Measurements from ENCODE around the gene SUCLG1. TPM values are rescaled to one million over a fixed set of nuclear protein-coding genes. Genes with fewer than 3 reads are reported as not detected.
"Not testable (repeated sequence)": the region's sequence is repeated elsewhere in the genome, so short reads cannot be mapped to it uniquely, and the experiment has no call there.

The SUCLG1 gene
- total RNA-seq, 2 donors from 2014 or later: 43.4 to 80.0 TPM

GRCh38 chr2:84481702-84482101, 22.6 kb upstream of the SUCLG1 start:
- H3K36me3 Mint-ChIP-seq (ENCODE audit: low read depth): no peaks in the 10 kb centered on the region
- peak overlapping the region; percentile 53 for H3K27ac Mint-ChIP-seq
- ATAC-seq (replicated peaks): peak; percentile 68
- peaks cover under 1% of the 10 kb centered on the region for H3K9me3 Mint-ChIP-seq
- H3K27me3 Mint-ChIP-seq: no peaks in the 10 kb centered on the region
- H3K4me1 Mint-ChIP-seq: peaks cover 12% of the 10 kb centered on the region
- H3K4me3 Mint-ChIP-seq: no peak overlapping the region

- no peak overlapping the region for H3K4me3 Mint-ChIP-seq
- H3K4me1 Mint-ChIP-seq: peaks cover 12% of the 10 kb centered on the region
- peaks cover 5% of the 10 kb centered on the region for H3K9me3 Mint-ChIP-seq
- H3K36me3 Mint-ChIP-seq (ENCODE audit: low read depth): no peaks in the 10 kb centered on the region
- peaks cover 3% of the 10 kb centered on the region for H3K27me3 Mint-ChIP-seq
- ATAC-seq (replicated peaks): no peak
- no peak overlapping the region for H3K27ac Mint-ChIP-seq
Measured at GRCh38 chr2:84478867-84479266, 19.8 kb upstream of the SUCLG1 start.

GRCh38 chr2:84477886-84478285, 18.8 kb upstream of the SUCLG1 start:
- Mint-ChIP-seq H3K9me3 (peaks cover 5% of the 10 kb centered on the region), H3K36me3 (ENCODE audit: low read depth) (no peaks in the 10 kb centered on the region), H3K27me3 (peaks cover 3% of the 10 kb centered on the region), H3K27ac (no peak overlapping the region), H3K4me3 (no peak overlapping the region), H3K4me1 (peaks cover 12% of the 10 kb centered on the region)
- no peak for ATAC-seq (replicated peaks)

- Mint-ChIP-seq H3K9me3 (peaks cover 5% of the 10 kb centered on the region), H3K27ac (no peak overlapping the region), H3K36me3 (ENCODE audit: low read depth) (no peaks in the 10 kb centered on the region), H3K4me1 (no peaks in the 10 kb centered on the region), H3K27me3 (peaks cover 3% of the 10 kb centered on the region), H3K4me3 (no peak overlapping the region)
- ATAC-seq (replicated peaks): no peak
Measured at GRCh38 chr2:84474176-84474575, 15.1 kb upstream of the SUCLG1 start.

GRCh38 chr2:84472856-84473565, 13.9 kb upstream of the SUCLG1 start:
- no peak overlapping the region for H3K4me3 Mint-ChIP-seq
- H3K27ac Mint-ChIP-seq: no peak overlapping the region
- H3K27me3 Mint-ChIP-seq: peaks cover 3% of the 10 kb centered on the region
- H3K36me3 Mint-ChIP-seq (ENCODE audit: low read depth): no peaks in the 10 kb centered on the region
- no peaks in the 10 kb centered on the region for H3K4me1 Mint-ChIP-seq
- peaks cover 5% of the 10 kb centered on the region for H3K9me3 Mint-ChIP-seq
- ATAC-seq (replicated peaks): no peak

- not testable (repeated sequence) for H3K4me3 Mint-ChIP-seq; H3K27me3 Mint-ChIP-seq; H3K36me3 Mint-ChIP-seq (ENCODE audit: low read depth); H3K9me3 Mint-ChIP-seq; H3K27ac Mint-ChIP-seq; H3K4me1 Mint-ChIP-seq; ATAC-seq (replicated peaks)
Measured at GRCh38 chr2:84472423-84472822, 13.3 kb upstream of the SUCLG1 start.

- Mint-ChIP-seq H3K9me3 (no peaks in the 10 kb centered on the region), H3K27me3 (no peaks in the 10 kb centered on the region), H3K4me3 (no peak overlapping the region), H3K27ac (no peak overlapping the region), H3K36me3 (ENCODE audit: low read depth) (no peaks in the 10 kb centered on the region), H3K4me1 (no peaks in the 10 kb centered on the region)
- no peak for ATAC-seq (replicated peaks)
Measured at GRCh38 chr2:84467389-84467788, 8.3 kb upstream of the SUCLG1 start.

GRCh38 chr2:84461310-84461709, 2.2 kb upstream of the SUCLG1 start:
- H3K27ac Mint-ChIP-seq: no peak overlapping the region
- H3K36me3 Mint-ChIP-seq (ENCODE audit: low read depth): no peaks in the 10 kb centered on the region
- H3K27me3 Mint-ChIP-seq: no peaks in the 10 kb centered on the region
- no peak overlapping the region for H3K4me3 Mint-ChIP-seq
- no peak for ATAC-seq (replicated peaks)
- no peaks in the 10 kb centered on the region for H3K9me3 Mint-ChIP-seq
- peaks cover 18% of the 10 kb centered on the region for H3K4me1 Mint-ChIP-seq

GRCh38 chr2:84460670-84461069, 1.6 kb upstream of the SUCLG1 start:
- peaks cover 18% of the 10 kb centered on the region for H3K4me1 Mint-ChIP-seq
- no peaks in the 10 kb centered on the region for H3K27me3 Mint-ChIP-seq
- ATAC-seq (replicated peaks): no peak
- H3K27ac Mint-ChIP-seq: no peak overlapping the region
- H3K9me3 Mint-ChIP-seq: no peaks in the 10 kb centered on the region
- no peak overlapping the region for H3K4me3 Mint-ChIP-seq
- peaks cover 4% of the 10 kb centered on the region for H3K36me3 Mint-ChIP-seq (ENCODE audit: low read depth)

GRCh38 chr2:84459944-84460429, 907 bp upstream of the SUCLG1 start:
- Mint-ChIP-seq H3K36me3 (ENCODE audit: low read depth) (peaks cover 5% of the 10 kb centered on the region), H3K27ac (peak overlapping the region; percentile 93), H3K4me3 (peak overlapping the region; percentile 88), H3K9me3 (no peaks in the 10 kb centered on the region), H3K27me3 (no peaks in the 10 kb centered on the region), H3K4me1 (peaks cover 18% of the 10 kb centered on the region)
- no peak for ATAC-seq (replicated peaks)

- Mint-ChIP-seq H3K36me3 (ENCODE audit: low read depth) (peaks cover 5% of the 10 kb centered on the region), H3K27ac (peak overlapping the region; percentile 93), H3K4me3 (peak overlapping the region; percentile 88), H3K27me3 (no peaks in the 10 kb centered on the region), H3K9me3 (no peaks in the 10 kb centered on the region), H3K4me1 (peaks cover 18% of the 10 kb centered on the region)
- peak; percentile 50 for ATAC-seq (replicated peaks)
Measured at GRCh38 chr2:84458551-84459017, 496 bp downstream of the SUCLG1 start.

GRCh38 chr2:84457686-84458085, 1.4 kb downstream of the SUCLG1 start:
- Mint-ChIP-seq H3K27me3 (no peaks in the 10 kb centered on the region), H3K4me3 (peak overlapping the region; percentile 88), H3K27ac (no peak overlapping the region), H3K9me3 (no peaks in the 10 kb centered on the region), H3K4me1 (peaks cover 18% of the 10 kb centered on the region), H3K36me3 (ENCODE audit: low read depth) (peaks cover 10% of the 10 kb centered on the region)
- ATAC-seq (replicated peaks): no peak

GRCh38 chr2:84456156-84456555, 2.9 kb downstream of the SUCLG1 start:
- H3K36me3 Mint-ChIP-seq (ENCODE audit: low read depth): peaks cover 10% of the 10 kb centered on the region
- no peaks in the 10 kb centered on the region for H3K9me3 Mint-ChIP-seq
- H3K4me1 Mint-ChIP-seq: peaks cover 24% of the 10 kb centered on the region
- ATAC-seq (replicated peaks): no peak
- no peaks in the 10 kb centered on the region for H3K27me3 Mint-ChIP-seq
- H3K27ac Mint-ChIP-seq: no peak overlapping the region
- H3K4me3 Mint-ChIP-seq: no peak overlapping the region

GRCh38 chr2:84454581-84454980, 4.5 kb downstream of the SUCLG1 start:
- Mint-ChIP-seq H3K27ac (no peak overlapping the region), H3K4me1 (peaks cover 33% of the 10 kb centered on the region), H3K27me3 (no peaks in the 10 kb centered on the region), H3K9me3 (no peaks in the 10 kb centered on the region), H3K36me3 (ENCODE audit: low read depth) (peaks cover 16% of the 10 kb centered on the region), H3K4me3 (no peak overlapping the region)
- ATAC-seq (replicated peaks): no peak

GRCh38 chr2:84452624-84453023, 6.5 kb downstream of the SUCLG1 start:
- H3K9me3 Mint-ChIP-seq: no peaks in the 10 kb centered on the region
- H3K4me3 Mint-ChIP-seq: no peak overlapping the region
- ATAC-seq (replicated peaks): no peak
- H3K27me3 Mint-ChIP-seq: no peaks in the 10 kb centered on the region
- H3K27ac Mint-ChIP-seq: no peak overlapping the region
- peaks cover 24% of the 10 kb centered on the region for H3K4me1 Mint-ChIP-seq
- peaks cover 33% of the 10 kb centered on the region for H3K36me3 Mint-ChIP-seq (ENCODE audit: low read depth)
